Activated CD4-positive, alpha-beta T cell treated with anti-CD3 and anti-CD28 coated beads for 24 hours (primary cell): Measurements from ENCODE around the gene CCL15.

Experiments
- DNase-seq, 2 donors: peaks; one replicate each; pipeline ENCODE4 v3.0.0-alpha.2; 2020; ENCODE audit warnings: low read depth in 2 of 2

The CCL15 gene

GRCh38 chr17:35991075-35991474, 10.3 kb downstream of the CCL15 start:
- no peak for DNase-seq

- no peak for DNase-seq
Observed at GRCh38 chr17:35988164-35988563, 13.2 kb downstream of the CCL15 start.

DNA sequence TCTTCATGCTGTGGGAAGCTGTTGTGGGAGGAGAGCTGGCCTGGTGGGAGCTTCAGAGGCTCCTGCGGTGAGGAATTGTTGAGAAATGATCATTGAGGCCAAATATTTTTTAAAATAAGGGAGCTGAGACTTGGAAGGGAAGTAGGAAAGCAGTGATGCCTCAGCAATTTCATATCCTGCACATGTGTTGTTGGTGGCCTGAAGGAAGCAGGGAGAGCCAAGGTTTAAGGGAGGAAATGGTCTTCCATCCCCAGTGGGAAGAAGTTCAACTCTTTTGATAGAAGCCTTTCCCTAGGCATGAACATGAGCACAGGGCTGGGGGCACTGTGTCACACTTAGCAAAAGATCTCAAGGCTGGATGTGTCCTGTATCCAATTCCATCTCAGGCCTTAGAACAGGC, 14.7 kb downstream of the CCL15 start, which contains the start of gene CCL14:
TSS of gene CCL14 (minus strand) at position 87 of the 400 bp plus-strand sequence. CDS start at position 7, 80 bp downstream.
- DNase-seq, result no peak

DNA sequence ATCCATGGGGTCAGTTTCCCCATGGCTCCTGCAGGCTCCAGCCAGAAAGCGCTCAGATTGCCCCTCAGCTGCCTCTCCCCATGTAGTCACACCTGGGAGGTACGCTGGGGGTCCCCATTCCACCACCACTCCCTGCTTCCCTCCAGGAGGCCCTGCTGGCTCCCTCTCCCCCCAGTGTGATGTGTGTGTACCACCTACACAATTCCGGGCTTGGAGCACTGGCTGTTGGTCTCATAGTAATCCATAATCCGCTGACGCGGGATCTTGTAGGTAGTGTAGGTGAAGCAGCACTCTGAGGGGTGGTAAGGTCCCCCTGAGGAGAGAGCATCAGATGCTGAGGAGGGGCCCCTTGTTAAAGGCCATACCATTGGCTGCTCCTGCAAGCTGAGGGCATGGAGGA, 17.2 kb downstream of the CCL15 start:
- no peak for DNase-seq

GRCh38 chr17:35982409-35983191, 18.8 kb downstream of the CCL15 start:
- no peak for DNase-seq

- DNase-seq, result no peak
Observed at GRCh38 chr17:35981908-35982330, 19.4 kb downstream of the CCL15 start.

GRCh38 chr17:35981246-35981645, 20.1 kb downstream of the CCL15 start, which contains the start of gene CCL16:
Gene CCL16, minus strand, starts transcription at chr17:35981497. Its CDS starts 77 bp downstream, at chr17:35981420.
- DNase-seq, result no peak

DNA sequence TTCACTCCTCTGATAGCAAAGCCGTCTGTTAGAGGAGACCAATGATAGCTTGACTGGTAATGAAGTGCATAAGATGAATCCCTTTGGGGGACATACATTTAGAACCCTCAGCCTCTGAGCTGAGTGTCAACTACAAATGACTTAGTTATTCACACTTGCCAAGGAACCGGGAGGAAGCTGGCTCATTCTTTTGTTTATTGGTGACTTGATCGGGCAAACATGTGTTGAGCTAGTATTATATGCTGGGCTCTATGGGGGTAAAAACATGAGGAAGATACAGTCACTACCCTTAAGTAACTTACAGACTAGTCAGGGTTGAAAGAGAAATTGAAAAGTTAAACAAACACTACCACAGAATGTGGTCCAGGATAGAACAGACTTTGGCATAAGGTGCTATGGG, 23.0 kb downstream of the CCL15 start:
- no peak for DNase-seq

DNA sequence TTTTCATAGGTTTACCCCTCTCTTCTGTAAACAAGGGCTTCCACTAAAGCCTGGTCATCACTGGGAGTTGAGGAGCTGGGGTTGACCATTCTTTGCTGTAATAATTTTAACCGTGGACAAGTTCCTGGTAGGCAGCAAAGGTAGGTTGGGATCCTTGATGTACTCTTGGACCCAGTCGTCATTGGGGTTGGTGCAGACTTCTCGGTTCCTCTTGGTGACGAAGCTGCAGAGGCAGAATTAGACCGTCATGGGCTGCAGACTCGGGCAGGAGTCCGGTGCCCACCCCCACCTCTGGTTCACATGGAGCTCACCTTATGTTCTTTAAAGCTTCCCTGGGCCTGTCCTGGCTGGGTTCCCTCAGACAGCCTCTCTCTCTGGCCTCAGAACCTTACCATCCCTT, 23.8 kb downstream of the CCL15 start:
- DNase-seq, result no peak

GRCh38 chr17:35973333-35974260, 27.8 kb downstream of the CCL15 start:
- DNase-seq, result no peak

DNA sequence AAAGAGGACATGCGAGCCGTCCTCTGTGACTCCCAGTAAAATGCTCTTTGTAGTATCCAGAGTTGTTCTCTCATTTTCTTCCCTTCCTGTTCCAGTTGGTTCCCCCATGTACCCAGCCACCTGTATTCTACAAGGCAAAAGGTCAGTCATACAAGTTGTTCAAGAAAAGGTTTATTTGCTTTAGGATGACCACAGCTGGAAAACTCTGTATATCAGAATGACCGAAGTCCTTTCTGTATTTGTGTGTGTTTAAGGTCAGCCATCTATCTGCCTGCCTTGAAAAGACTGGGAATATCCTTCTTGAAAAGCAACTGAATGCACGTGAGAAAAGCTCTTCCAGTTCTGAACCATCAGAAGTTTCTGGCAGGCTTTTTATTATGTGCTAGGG, 28.4 kb downstream of the CCL15 start:
- DNase-seq, result no peak

GRCh38 chr17:35972535-35972934, 28.8 kb downstream of the CCL15 start:
- DNase-seq, result no peak

- no peak for DNase-seq
Observed at GRCh38 chr17:35972066-35972465, 29.3 kb downstream of the CCL15 start.

DNA sequence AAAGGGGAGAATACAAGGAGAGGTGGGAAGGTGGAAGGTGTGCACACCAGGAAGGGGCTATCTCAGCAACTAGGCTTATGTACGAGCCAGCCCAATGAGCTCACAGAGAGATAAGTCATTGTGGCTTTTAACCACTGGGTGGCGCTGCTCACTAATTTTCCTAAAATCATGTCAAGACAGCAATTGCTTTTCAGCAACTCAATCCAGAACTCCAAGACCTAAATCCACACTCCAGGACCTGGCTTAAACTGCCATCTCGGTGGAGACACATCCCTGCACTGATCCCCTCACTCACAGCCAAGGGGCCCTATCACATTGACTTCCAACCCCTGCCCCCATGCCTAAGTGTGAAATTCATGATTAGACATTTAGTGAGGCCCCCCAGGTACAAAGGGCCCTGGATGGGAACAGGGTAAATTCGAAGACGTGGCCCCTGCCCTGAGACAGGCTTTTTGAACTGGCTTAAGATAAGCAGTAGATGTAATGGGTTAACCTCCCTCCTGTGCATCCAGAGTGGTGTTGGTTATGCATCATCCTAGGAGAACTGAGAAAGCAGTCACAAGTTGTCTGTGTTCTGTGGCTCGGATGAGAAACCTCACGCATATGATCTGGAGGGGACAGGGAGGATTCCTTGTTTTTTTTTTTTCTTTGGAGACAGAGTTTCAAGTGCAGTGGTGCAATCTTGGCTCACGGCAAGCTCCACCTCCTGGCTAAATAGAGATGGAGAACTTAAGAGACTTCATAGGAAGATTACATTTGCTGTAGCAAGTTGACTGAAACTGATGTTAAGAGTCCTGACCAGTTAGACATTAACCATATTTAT, 31.6 kb downstream of the CCL15 start:
- peak; percentile 66 to 67 for DNase-seq

DNA sequence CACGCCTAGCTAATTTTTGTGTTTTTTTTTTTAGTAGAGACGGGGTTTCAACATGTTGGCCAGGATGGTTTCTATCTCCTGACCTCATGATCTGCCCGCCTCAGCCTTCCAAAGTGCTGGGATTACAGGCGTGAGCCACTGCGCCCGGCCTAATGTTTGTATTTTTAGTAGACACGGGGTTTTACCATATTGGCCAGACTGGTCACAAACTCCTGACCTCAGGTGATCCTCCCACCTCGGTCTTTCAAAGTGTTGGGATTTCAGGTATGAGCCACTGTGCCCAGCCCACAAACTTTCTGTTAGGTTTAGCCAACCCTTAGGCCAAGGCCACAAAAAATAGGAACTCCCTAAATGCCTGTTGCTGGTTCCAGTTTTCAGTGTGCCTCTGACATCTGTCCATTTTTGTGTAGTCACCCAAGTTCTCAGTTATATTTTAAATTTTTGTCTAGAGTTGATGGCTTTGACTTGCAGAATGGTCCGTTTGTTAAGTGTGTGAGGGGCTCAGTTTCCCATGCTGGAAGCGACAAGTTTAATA, 32.8 kb downstream of the CCL15 start:
- no peak for DNase-seq

GRCh38 chr17:35965272-35965671, 36.1 kb downstream of the CCL15 start:
- no peak for DNase-seq

- no peak for DNase-seq
Observed at GRCh38 chr17:35963663-35964062, 37.7 kb downstream of the CCL15 start.

DNA sequence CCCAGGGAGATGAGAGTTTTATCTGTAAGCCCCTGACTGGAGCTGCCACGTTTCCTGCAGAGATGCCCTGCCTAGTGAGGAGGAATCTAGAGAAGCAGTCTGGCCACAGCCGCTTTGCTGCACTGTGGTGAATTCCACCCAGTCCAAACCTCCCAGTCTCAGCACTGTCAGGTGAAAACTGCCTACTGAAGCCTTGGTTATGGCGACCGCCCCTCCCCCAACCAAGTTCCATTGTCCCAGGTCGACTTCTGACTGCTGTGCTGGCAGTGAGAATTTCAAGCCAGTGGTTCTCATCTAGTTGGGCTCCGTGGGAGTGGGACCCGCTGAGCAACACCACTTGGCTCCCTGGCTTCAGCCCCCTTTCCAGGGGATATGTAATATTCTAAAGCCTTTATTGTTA, 47.6 kb downstream of the CCL15 start:
- DNase-seq, result no peak

- DNase-seq, result no peak
Observed at GRCh38 chr17:35949401-35949800, 52.0 kb downstream of the CCL15 start.

DNA sequence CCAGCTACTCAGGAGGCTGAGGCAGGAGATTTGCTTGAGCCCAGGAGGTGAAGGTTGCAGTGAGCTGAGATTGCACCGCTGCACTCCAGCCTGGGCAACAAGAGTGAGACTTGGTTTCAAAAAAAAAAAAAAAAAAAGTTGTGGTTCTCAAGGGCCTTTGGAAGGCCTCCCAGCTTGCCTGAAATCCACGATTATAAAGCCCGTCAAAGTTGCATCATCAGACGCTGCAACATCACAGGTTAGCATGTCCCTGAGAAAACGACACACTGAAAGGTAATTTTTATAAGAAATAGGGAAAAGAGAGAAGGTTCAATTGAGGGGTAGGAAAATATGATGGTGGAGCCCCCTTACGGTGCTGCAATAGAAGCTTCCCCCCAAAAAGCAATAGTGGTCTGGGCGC, 53.3 kb downstream of the CCL15 start:
- DNase-seq, result no peak
